Measurements from ENCODE around the gene MTMR2. TPM values are rescaled to one million over a fixed set of nuclear protein-coding genes. Genes with fewer than 3 reads are reported as not detected.

MTMR2 gene
- total RNA-seq, 1 experiment from 2014 or later, result 59.0 TPM

- Histone ChIP-seq H3K79me2 (ENCODE audit: insufficient read depth, low read length) (peaks cover 22% of the 10 kb centered on the region; the same call in 1 of the 2 replicates), H2BK12ac (ENCODE audit: insufficient read length, low read depth, low read length) (no peak overlapping the region), H3K56ac (ENCODE audit: insufficient read length, low read depth, low read length) (no peak overlapping the region), H4K20me1 (ENCODE audit: control insufficient read depth, insufficient read depth, insufficient read length) (no peaks in the 10 kb centered on the region), H4K91ac (ENCODE audit: insufficient read length, low read depth, low read length) (peak overlapping the region; percentile 73), H3K18ac (ENCODE audit: insufficient read length, low read depth, low read length) (peak overlapping the region; percentile 98), H3T11ph (ENCODE audit: low read length) (no peak overlapping the region), H3K23me2 (ENCODE audit: insufficient read length, low read depth, low read length, poor library complexity, severe bottlenecking) (peaks cover 8% of the 10 kb centered on the region), H2AK5ac (ENCODE audit: insufficient read length, low read length) (no peak overlapping the region), H3K4me1 (ENCODE audit: insufficient read depth, low read length) (no peaks in the 10 kb centered on the region), H4K5ac (ENCODE audit: insufficient read length, low read depth, low read length) (no peak overlapping the region), H3K9ac (ENCODE audit: extremely low read depth, insufficient read length, low read length) (peak overlapping the region; percentile 98), H2BK20ac (ENCODE audit: low read depth, low read length, poor library complexity, severe bottlenecking) (no peak overlapping the region), H3K27ac (ENCODE audit: insufficient read length, low read depth, low read length) (peak overlapping the region; percentile 95), H2BK15ac (ENCODE audit: low read depth, low read length) (no peak overlapping the region), H3K79me1 (ENCODE audit: insufficient read depth, low read depth, low read length, poor library complexity, severe bottlenecking) (no peaks in the 10 kb centered on the region), H3K9me3 (ENCODE audit: control insufficient read depth, low read depth, low read length) (no peaks in the 10 kb centered on the region), H3K4me2 (ENCODE audit: insufficient read depth, insufficient read length, low read length) (peak overlapping the region; percentile 93), H2BK5ac (ENCODE audit: insufficient read length, low read length) (no peak overlapping the region), H4K8ac (replicated peaks; ENCODE audit: insufficient read length, low read depth, low read length) (no peak overlapping the region), H2BK120ac (ENCODE audit: low read depth, low read length, poor library complexity, severe bottlenecking) (no peak overlapping the region), H3K14ac (ENCODE audit: insufficient read depth, low read length) (peak overlapping the region; percentile 98), H2AFZ (ENCODE audit: low read length) (no peak overlapping the region), H3K27me3 (ENCODE audit: insufficient read depth, low read length) (no peaks in the 10 kb centered on the region), H3K4ac (ENCODE audit: low read depth, low read length) (peak overlapping the region; percentile 36; the same call in 1 of the 2 replicates), H3K23ac (ENCODE audit: insufficient read length, low read depth, low read length) (no peak overlapping the region)
- DNase-seq, result peak; percentile 66
- TF ChIP-seq CTCF (conservative IDR thresholded peaks at IDR 0.05), result no peak
- Mint-ChIP-seq H3K4me3 (peak overlapping the region; percentile 95 to 98), H3K9me3 (no peaks in the 10 kb centered on the region), H3K27me3 (ENCODE audit: low read depth) (no peaks in the 10 kb centered on the region), H3K36me3 (ENCODE audit: insufficient read depth in 1 of 3, low read depth in 3 of 3) (peaks cover 7 to 28% (median 15%) of the 10 kb centered on the region in 3 experiments; a peak in 6 of 7 replicates), H3K4me1 (peaks cover 36 to 40% of the 10 kb centered on the region in 2 experiments), H3K27ac (peak overlapping the region; percentile 100)
- no CpG with 5 or more reads among the region's 29 CpGs for WGBS (ENCODE audit: extremely low coverage, insufficient read length, low lambda C conversion rate)
These were observed 132.8 kb downstream of the MTMR2 start for GRCh38 chr11:95790933-95791708.

All from H9 (cell line).